GM12891 (cell line): Measurements from ENCODE around the gene TSHZ3.

Experiments
- POLR2A ChIP-seq: IDR thresholded peaks from 2 replicates; pipeline ENCODE4 v1.6.1; 2011; ENCODE audit warnings: low read depth, low read length, control low read depth
- POLR2AphosphoS5 ChIP-seq: IDR thresholded peaks from 2 replicates; pipeline ENCODE4 v1.6.1; 2011; ENCODE audit warnings: low read depth, low read length, control low read depth
- POU2F2 ChIP-seq: IDR thresholded peaks from 2 replicates; pipeline ENCODE4 v1.6.1; 2011; ENCODE audit warnings: low read depth, mild to moderate bottlenecking, control low read depth, low read length, moderate library complexity
- SPI1 ChIP-seq: IDR thresholded peaks from 2 replicates; pipeline ENCODE4 v1.6.1; 2011; ENCODE audit warnings: low read depth, low read length, control low read depth
- TAF1 ChIP-seq: IDR thresholded peaks from 2 replicates; pipeline ENCODE4 v1.6.1; 2011; ENCODE audit warnings: low read depth, low read length, control low read depth

- TF ChIP-seq POLR2A (no peak), TAF1 (no peak), POLR2AphosphoS5 (no peak), SPI1 (no peak), POU2F2 (no peak)
Measured at GRCh38 chr19:31306006-31306753, 43.1 kb downstream of the TSHZ3 start.
